ENCODE data around the gene HPCAL1.

GRCh38 chr2:10282611-10283105 is 20.0 kb upstream of the HPCAL1 start:
- TF ChIP-seq CTCF (IDR thresholded peaks at IDR 0.05): no peak
- TF ChIP-seq POLR2A (IDR thresholded peaks at IDR 0.05; ENCODE audit: low read depth): no peak
- TF ChIP-seq POLR2AphosphoS5 (IDR thresholded peaks at IDR 0.05): no peak
